Sigmoid colon (tissue), 7 donors: Measurements from ENCODE around the gene ODAD4. TPM values are rescaled to one million over a fixed set of nuclear protein-coding genes. Genes with fewer than 3 reads are reported as not detected.

Experiments used
- DNase-seq: peaks from one replicate; pipeline ENCODE4 v3.0.0-alpha.2; 2019
- H3K27ac ChIP-seq, 4 donors: fragments of 200-600 bp; sonication (generic); one replicate each; pipeline ENCODE4 v1.5.1; 2016 to 2019; ENCODE audit warnings: mild to moderate bottlenecking in 1 of 4
- H3K27me3 ChIP-seq, 3 donors: fragments of 200-600 bp; sonication (generic); one replicate each; pipeline ENCODE4 v1.5.1; 2019; ENCODE audit warnings: mild to moderate bottlenecking in 1 of 3
- H3K36me3 ChIP-seq, 4 donors: fragments of 200-600 bp; sonication (generic); one replicate each; pipeline ENCODE4 v1.5.1; 2016 to 2019
- H3K4me1 ChIP-seq, 4 donors: fragments of 200-600 bp; sonication (generic); one replicate each; pipeline ENCODE4 v1.5.1; 2017 to 2019
- H3K4me3 ChIP-seq, 4 donors: fragments of 200-600 bp; sonication (generic); one replicate each; pipeline ENCODE4 v1.5.1; 2017 to 2019; ENCODE audit warnings: mild to moderate bottlenecking in 2 of 4, moderate library complexity in 1 of 4
- H3K9me3 ChIP-seq, 4 donors: fragments of 200-600 bp in 3 of 4; sonication (generic) in 3 of 4; one replicate each; pipeline versions ENCODE4 v1.5.1 to v1.6.1; 2013 to 2019
- EP300 ChIP-seq, 4 donors: sonication (generic); formaldehyde crosslinking; IDR thresholded peaks; one replicate each; pipeline ENCODE4 v1.6.1; 2017; ENCODE audit warnings: antibody characterized with exemption in 4 of 4
- POLR2A ChIP-seq, 2 donors: fragments of 450-650 bp; IDR thresholded peaks; one replicate each; pipeline ENCODE4 v1.6.1; 2016; ENCODE audit warnings: antibody characterized with exemption in 2 of 2, mild to moderate bottlenecking in 2 of 2, moderate library complexity in 2 of 2
- POLR2AphosphoS5 ChIP-seq, 4 donors: sonication (generic); formaldehyde crosslinking; IDR thresholded peaks; one replicate each; pipeline ENCODE4 v1.6.1; 2017; ENCODE audit warnings: antibody characterized with exemption in 4 of 4
- WGBS, 2 donors: extraction: QIAGEN DNeasy Blood & Tissue Kit; methylation state at CpG; one replicate each; pipeline ENCODE4 v1.1.7; 2013; 5-methylcytosine and 5-hydroxymethylcytosine counted together
- intact Hi-C: fragments of 100-400 bp; cut with DNase I; formaldehyde crosslinking; loops from one replicate; pipeline ENCODE4 v1.15.1; 2023
- polyA plus RNA-seq, 3 donors: library from polyadenylated mRNA; stranded (reverse); fragments of 200-250 nt; gene quantifications; one replicate each; pipeline ENCODE4 v1.2.3, GENCODE V29; 2013
- total RNA-seq, 4 donors: library from RNA; depleted of rRNA; stranded (reverse); fragments of >200 nt; gene quantifications; one replicate each; pipeline ENCODE4 v1.1.0, GENCODE V29; 2016
- TF ChIP-seq, protein P1 (sequence below), 4 experiments: fragments of 450-650 bp in 3 of 4; fragments of 200-600 bp in 1 of 4; IDR thresholded peaks; one replicate each; pipeline ENCODE4 v1.5.1; 2016 to 2019; ENCODE audit warnings: antibody characterized with exemption in 4 of 4, mild to moderate bottlenecking in 3 of 4, moderate library complexity in 2 of 4
- donor health status: healthy with polysubstance abuse.
- donor health status: Bipolar disorder and iron deficiency.
- donor health status: healthy.

Gene ODAD4
- total and polyA plus RNA-seq, 7 donors: 0.41 to 2.2 (median 1.6) TPM; not detected in 2

DNA sequence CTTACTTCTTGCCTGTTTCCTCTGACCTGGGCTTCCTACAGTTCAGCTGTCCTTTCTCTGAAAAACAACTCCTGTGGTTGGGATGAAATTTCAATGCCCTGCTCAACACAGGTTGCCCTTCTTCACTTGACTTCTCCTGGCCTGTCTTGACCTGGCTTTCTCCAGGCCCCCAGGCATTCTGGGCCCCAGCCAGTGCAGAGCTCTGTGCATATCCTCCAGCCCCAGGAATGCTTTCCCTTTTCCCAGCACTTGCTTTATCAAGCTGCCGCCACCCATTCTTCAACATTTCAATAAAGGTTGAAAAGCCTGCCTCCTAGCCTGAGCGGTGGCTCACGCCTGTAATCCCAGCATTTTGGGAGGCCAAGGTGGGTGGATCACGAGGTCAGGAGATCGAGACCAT is 10.8 kb downstream of the ODAD4 start:
- no peaks in the 10 kb centered on the region for H3K4me1 ChIP-seq
- TF ChIP-seq POLR2AphosphoS5 (IDR thresholded peaks at IDR 0.05) (no peak), POLR2A (IDR thresholded peaks at IDR 0.05) (no peak), EP300 (IDR thresholded peaks at IDR 0.05) (no peak)
- TF ChIP-seq, protein P1, sequence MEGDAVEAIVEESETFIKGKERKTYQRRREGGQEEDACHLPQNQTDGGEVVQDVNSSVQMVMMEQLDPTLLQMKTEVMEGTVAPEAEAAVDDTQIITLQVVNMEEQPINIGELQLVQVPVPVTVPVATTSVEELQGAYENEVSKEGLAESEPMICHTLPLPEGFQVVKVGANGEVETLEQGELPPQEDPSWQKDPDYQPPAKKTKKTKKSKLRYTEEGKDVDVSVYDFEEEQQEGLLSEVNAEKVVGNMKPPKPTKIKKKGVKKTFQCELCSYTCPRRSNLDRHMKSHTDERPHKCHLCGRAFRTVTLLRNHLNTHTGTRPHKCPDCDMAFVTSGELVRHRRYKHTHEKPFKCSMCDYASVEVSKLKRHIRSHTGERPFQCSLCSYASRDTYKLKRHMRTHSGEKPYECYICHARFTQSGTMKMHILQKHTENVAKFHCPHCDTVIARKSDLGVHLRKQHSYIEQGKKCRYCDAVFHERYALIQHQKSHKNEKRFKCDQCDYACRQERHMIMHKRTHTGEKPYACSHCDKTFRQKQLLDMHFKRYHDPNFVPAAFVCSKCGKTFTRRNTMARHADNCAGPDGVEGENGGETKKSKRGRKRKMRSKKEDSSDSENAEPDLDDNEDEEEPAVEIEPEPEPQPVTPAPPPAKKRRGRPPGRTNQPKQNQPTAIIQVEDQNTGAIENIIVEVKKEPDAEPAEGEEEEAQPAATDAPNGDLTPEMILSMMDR (IDR thresholded peaks at IDR 0.05): no peak
- no peak overlapping the region for H3K27ac ChIP-seq
- H3K27me3 ChIP-seq: no peaks in the 10 kb centered on the region
- H3K36me3 ChIP-seq: peaks cover 0 to 8% (median 0%) of the 10 kb centered on the region in 4 donors
- no peak overlapping the region for H3K4me3 ChIP-seq
- H3K9me3 ChIP-seq: no peaks in the 10 kb centered on the region
- intact Hi-C loops: no loop called here
- WGBS, 2 donors: 90 to 95% methylated on average over 5 of the region's 5 CpGs
- no peak for DNase-seq

DNA sequence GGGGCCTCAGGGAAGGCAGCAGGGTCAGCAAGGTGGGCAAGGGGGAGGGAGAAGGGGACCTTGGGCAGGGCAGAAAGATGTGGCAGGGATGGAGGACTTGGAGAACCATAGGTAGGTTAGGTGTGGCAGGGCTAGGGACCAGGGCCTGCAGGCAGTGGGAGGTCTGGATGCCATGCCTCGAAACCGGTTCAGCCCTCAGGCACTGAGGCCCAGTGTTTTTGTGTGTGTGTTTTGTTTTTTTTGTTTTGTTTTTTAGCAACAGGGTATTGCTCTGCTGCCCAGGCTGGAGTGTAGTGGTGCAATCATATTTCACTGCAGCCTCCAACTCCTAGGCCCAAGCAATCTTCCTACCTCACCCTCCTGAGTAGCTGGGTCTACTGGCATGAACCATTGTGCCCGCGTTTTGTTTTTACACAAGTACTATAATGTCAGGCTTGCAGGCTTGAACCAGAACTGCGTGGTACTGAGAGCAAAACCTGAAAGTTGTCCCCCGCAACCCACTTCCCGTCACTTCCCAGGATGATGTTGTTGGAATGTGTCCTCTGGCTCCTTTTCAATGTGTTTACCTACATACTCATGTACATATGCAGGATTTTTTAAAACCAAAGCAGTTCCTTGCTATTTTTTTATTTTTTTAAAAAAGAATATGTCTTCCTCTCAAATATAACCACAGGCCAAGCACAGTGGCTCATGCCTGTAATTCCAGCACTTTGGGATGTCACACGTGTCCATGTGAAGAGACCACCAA is 12.4 kb downstream of the ODAD4 start:
- intact Hi-C loops: no loop called here
- H3K27ac ChIP-seq: no peak overlapping the region
- H3K36me3 ChIP-seq: no peaks in the 10 kb centered on the region
- no peaks in the 10 kb centered on the region for H3K27me3 ChIP-seq
- no peak overlapping the region for H3K4me3 ChIP-seq
- no peak for DNase-seq
- TF ChIP-seq POLR2AphosphoS5 (IDR thresholded peaks at IDR 0.05) (no peak), POLR2A (IDR thresholded peaks at IDR 0.05) (no peak), EP300 (IDR thresholded peaks at IDR 0.05) (no peak)
- TF ChIP-seq, protein P1 (IDR thresholded peaks at IDR 0.05): no peak
- H3K4me1 ChIP-seq: no peaks in the 10 kb centered on the region
- no peaks in the 10 kb centered on the region for H3K9me3 ChIP-seq
- 93 to 97% methylated on average over 8 of the region's 8 CpGs for WGBS, 2 donors

- 94 to 95% methylated on average over 3 of the region's 3 CpGs for WGBS, 2 donors
- no peaks in the 10 kb centered on the region for H3K9me3 ChIP-seq
- H3K4me3 ChIP-seq: no peak overlapping the region
- H3K27ac ChIP-seq: no peak overlapping the region
- no peak for DNase-seq
- H3K4me1 ChIP-seq: no peaks in the 10 kb centered on the region
- H3K27me3 ChIP-seq: no peaks in the 10 kb centered on the region
- H3K36me3 ChIP-seq: no peaks in the 10 kb centered on the region
- TF ChIP-seq EP300 (IDR thresholded peaks at IDR 0.05) (no peak), POLR2A (IDR thresholded peaks at IDR 0.05) (no peak), POLR2AphosphoS5 (IDR thresholded peaks at IDR 0.05) (no peak)
- TF ChIP-seq, protein P1 (IDR thresholded peaks at IDR 0.05): no peak
- intact Hi-C loops: no loop called here
Measured at GRCh38 chr17:41943492-41943891, 13.1 kb downstream of the ODAD4 start.

- H3K4me3 ChIP-seq: no peak overlapping the region
- H3K27ac ChIP-seq: no peak overlapping the region
- WGBS, 2 donors: 82 to 83% methylated on average over 3 of the region's 3 CpGs
- intact Hi-C loops: no loop called here
- no peaks in the 10 kb centered on the region for H3K36me3 ChIP-seq
- H3K4me1 ChIP-seq: no peaks in the 10 kb centered on the region
- no peaks in the 10 kb centered on the region for H3K9me3 ChIP-seq
- no peak for DNase-seq
- no peaks in the 10 kb centered on the region for H3K27me3 ChIP-seq
- TF ChIP-seq, protein P1 (IDR thresholded peaks at IDR 0.05): no peak
- TF ChIP-seq POLR2AphosphoS5 (IDR thresholded peaks at IDR 0.05) (no peak), EP300 (IDR thresholded peaks at IDR 0.05) (no peak), POLR2A (IDR thresholded peaks at IDR 0.05) (no peak)
Measured at GRCh38 chr17:41944943-41945342, 14.5 kb downstream of the ODAD4 start.
